Sigmoid colon (tissue), 4 donors: ENCODE measurements around the gene ABHD5.

Experiments
- CTCF ChIP-seq, 4 experiments: fragments of 450-650 bp in 3 of 4; fragments of 200-600 bp in 1 of 4; IDR thresholded peaks; one replicate each; pipeline ENCODE4 v1.5.1; 2016 to 2019; ENCODE audit warnings: antibody characterized with exemption in 4 of 4, mild to moderate bottlenecking in 3 of 4, moderate library complexity in 2 of 4
- POLR2A ChIP-seq, 2 donors: fragments of 450-650 bp; IDR thresholded peaks; one replicate each; pipeline ENCODE4 v1.6.1; 2016; ENCODE audit warnings: antibody characterized with exemption in 2 of 2, mild to moderate bottlenecking in 2 of 2, moderate library complexity in 2 of 2
- POLR2AphosphoS5 ChIP-seq, 4 donors: sonication (generic); formaldehyde crosslinking; IDR thresholded peaks; one replicate each; pipeline ENCODE4 v1.6.1; 2017; ENCODE audit warnings: antibody characterized with exemption in 4 of 4

- TF ChIP-seq CTCF (IDR thresholded peaks at IDR 0.05) = no peak
- TF ChIP-seq POLR2A (IDR thresholded peaks at IDR 0.05) = no peak
- TF ChIP-seq POLR2AphosphoS5 (IDR thresholded peaks at IDR 0.05) = no peak
Measured at GRCh38 chr3:43689766-43690399, 855 bp upstream of the ABHD5 start.
